T-helper 17 cell (primary cell): ENCODE measurements around the gene BARHL2. TPM values are rescaled to one million over a fixed set of nuclear protein-coding genes. Genes with fewer than 3 reads are reported as not detected.

Source experiments
- ATAC-seq: fragments of 150-1000 bp; cut with Tn5 transposase; 2 replicates; pipeline ENCODE4 v1.10.0; 2021; ENCODE audit warnings: mild to moderate bottlenecking, moderate library complexity
- DNase-seq, 3 donors: peaks; one replicate each; pipeline versions ENCODE4 v3.0.0 to v3.0.0-alpha.2; 2020 to 2021
- H3K9me3 ChIP-seq: one replicate; pipeline ENCODE4 v1.7.0; 2013; ENCODE audit warnings: low read length, mild to moderate bottlenecking; ENCODE audit not compliant: control insufficient read depth, poor library complexity, severe bottlenecking
- H3K27ac Mint-ChIP-seq: one replicate; pipeline ENCODE4 v1.8.0; 2022; ENCODE audit warnings: mild to moderate bottlenecking, moderate library complexity, mixed read lengths
- H3K27me3 Mint-ChIP-seq: one replicate; pipeline ENCODE4 v1.8.0; 2022; ENCODE audit warnings: mixed read lengths
- H3K36me3 Mint-ChIP-seq: one replicate; pipeline ENCODE4 v1.8.0; 2022; ENCODE audit warnings: low read depth, mixed read lengths
- H3K4me1 Mint-ChIP-seq: one replicate; pipeline ENCODE4 v1.8.0; 2022; ENCODE audit warnings: mild to moderate bottlenecking, mixed read lengths
- H3K4me3 Mint-ChIP-seq: one replicate; pipeline ENCODE4 v1.8.0; 2022; ENCODE audit warnings: mild to moderate bottlenecking, moderate library complexity, mixed read lengths
- total RNA-seq, 4 donors: library from RNA in 2 of 4; stranded (reverse) in 2 of 4; gene quantifications; one replicate each; pipeline ENCODE4 v1.2.3 and lab custom pipeline; 2022 to 2026

The BARHL2 gene
- total RNA-seq, 2 donors from 2014 or later = not detected

- Mint-ChIP-seq H3K36me3 (peaks cover 14% of the 10 kb centered on the region), H3K4me1 (peaks cover 38% of the 10 kb centered on the region)
Measured at GRCh38 chr1:90721210-90722194, 4.4 kb upstream of the BARHL2 start.

GRCh38 chr1:90720145-90720636 lies 3.1 kb upstream of the BARHL2 start:
- no peak for ATAC-seq
- peaks cover 14% of the 10 kb centered on the region for H3K36me3 Mint-ChIP-seq

More at GRCh38 chr1:90721210-90722194, 4.4 kb upstream of the BARHL2 start:
- ATAC-seq (peak; percentile 69), DNase-seq (peak in 1 of 3 donors; percentile 49)
- Mint-ChIP-seq H3K4me3 (no peak overlapping the region), H3K27me3 (peaks cover 79% of the 10 kb centered on the region), H3K27ac (peak overlapping the region; percentile 91)
- H3K9me3 ChIP-seq = peaks cover 11% of the 10 kb centered on the region

GRCh38 chr1:90719330-90720144 lies 2.4 kb upstream of the BARHL2 start:
- H3K4me1 Mint-ChIP-seq = peaks cover 30% of the 10 kb centered on the region
- H3K9me3 ChIP-seq = peaks cover 4% of the 10 kb centered on the region
- peaks cover 80% of the 10 kb centered on the region for H3K27me3 Mint-ChIP-seq
- DNase-seq = no peak
- peak overlapping the region; percentile 68 for H3K4me3 Mint-ChIP-seq
- ATAC-seq = no peak
- H3K27ac Mint-ChIP-seq = peak overlapping the region; percentile 91
- peaks cover 14% of the 10 kb centered on the region for H3K36me3 Mint-ChIP-seq

More at GRCh38 chr1:90720145-90720636, 3.1 kb upstream of the BARHL2 start:
- peak overlapping the region; percentile 91 for H3K27ac Mint-ChIP-seq
- no peak overlapping the region for H3K4me3 Mint-ChIP-seq
- H3K9me3 ChIP-seq = peaks cover 5% of the 10 kb centered on the region
- H3K27me3 Mint-ChIP-seq = peaks cover 78% of the 10 kb centered on the region
- peaks cover 30% of the 10 kb centered on the region for H3K4me1 Mint-ChIP-seq
- DNase-seq = no peak

GRCh38 chr1:90718411-90719329 lies 1.6 kb upstream of the BARHL2 start:
- peaks cover 23% of the 10 kb centered on the region for H3K4me1 Mint-ChIP-seq
- peaks cover 80% of the 10 kb centered on the region for H3K27me3 Mint-ChIP-seq
- H3K27ac Mint-ChIP-seq = peak overlapping the region; percentile 91
- peaks cover 4% of the 10 kb centered on the region for H3K9me3 ChIP-seq
- H3K4me3 Mint-ChIP-seq = peak overlapping the region; percentile 77
- DNase-seq = no peak
- no peak for ATAC-seq
- peaks cover 14% of the 10 kb centered on the region for H3K36me3 Mint-ChIP-seq

- DNase-seq = no peak
- peak overlapping the region; percentile 91 for H3K27ac Mint-ChIP-seq
- no peak for ATAC-seq
- H3K27me3 Mint-ChIP-seq = peaks cover 80% of the 10 kb centered on the region
- peaks cover 14% of the 10 kb centered on the region for H3K36me3 Mint-ChIP-seq
- H3K9me3 ChIP-seq = peaks cover 4% of the 10 kb centered on the region
- H3K4me3 Mint-ChIP-seq = peak overlapping the region; percentile 81
- peaks cover 19% of the 10 kb centered on the region for H3K4me1 Mint-ChIP-seq
Measured at GRCh38 chr1:90717665-90718410, 736 bp upstream of the BARHL2 start.

GRCh38 chr1:90717356-90717664 lies 208 bp upstream of the BARHL2 start:
- H3K9me3 ChIP-seq = peaks cover 4% of the 10 kb centered on the region
- H3K27ac Mint-ChIP-seq = peak overlapping the region; percentile 88
- DNase-seq (no peak), ATAC-seq (no peak)
- peak overlapping the region; percentile 81 for H3K4me3 Mint-ChIP-seq
- peaks cover 14% of the 10 kb centered on the region for H3K36me3 Mint-ChIP-seq
- H3K27me3 Mint-ChIP-seq = peaks cover 80% of the 10 kb centered on the region
- peaks cover 19% of the 10 kb centered on the region for H3K4me1 Mint-ChIP-seq

- peak overlapping the region; percentile 72 for H3K4me3 Mint-ChIP-seq
- H3K27ac Mint-ChIP-seq = peak overlapping the region; percentile 88
- DNase-seq (no peak), ATAC-seq (no peak)
- H3K4me1 Mint-ChIP-seq = peaks cover 10% of the 10 kb centered on the region
- H3K27me3 Mint-ChIP-seq = peaks cover 78% of the 10 kb centered on the region
- peaks cover 4% of the 10 kb centered on the region for H3K9me3 ChIP-seq
- peaks cover 14% of the 10 kb centered on the region for H3K36me3 Mint-ChIP-seq
Measured at GRCh38 chr1:90716243-90716551, 905 bp downstream of the BARHL2 start.

GRCh38 chr1:90715309-90715708 lies 1.8 kb downstream of the BARHL2 start:
- H3K9me3 ChIP-seq = peaks cover 4% of the 10 kb centered on the region
- H3K4me3 Mint-ChIP-seq = no peak overlapping the region
- no peak overlapping the region for H3K27ac Mint-ChIP-seq
- H3K4me1 Mint-ChIP-seq = peaks cover 13% of the 10 kb centered on the region
- H3K27me3 Mint-ChIP-seq = peaks cover 78% of the 10 kb centered on the region
- DNase-seq (no peak), ATAC-seq (no peak)
- H3K36me3 Mint-ChIP-seq = peaks cover 14% of the 10 kb centered on the region

GRCh38 chr1:90714521-90714951 lies 2.6 kb downstream of the BARHL2 start:
- Mint-ChIP-seq H3K4me3 (no peak overlapping the region), H3K36me3 (peaks cover 11% of the 10 kb centered on the region), H3K27me3 (peaks cover 81% of the 10 kb centered on the region), H3K27ac (peak overlapping the region; percentile 37), H3K4me1 (peaks cover 13% of the 10 kb centered on the region)
- ATAC-seq (no peak), DNase-seq (no peak)
- peaks cover 4% of the 10 kb centered on the region for H3K9me3 ChIP-seq

GRCh38 chr1:90713741-90714509 lies 3.2 kb downstream of the BARHL2 start:
- Mint-ChIP-seq H3K27me3 (peaks cover 84% of the 10 kb centered on the region), H3K36me3 (peaks cover 9% of the 10 kb centered on the region), H3K4me3 (no peak overlapping the region), H3K27ac (peak overlapping the region; percentile 37), H3K4me1 (peaks cover 10% of the 10 kb centered on the region)
- ATAC-seq = no peak
- H3K9me3 ChIP-seq = no peaks in the 10 kb centered on the region
- DNase-seq = no peak

GRCh38 chr1:90712915-90713730 lies 4.0 kb downstream of the BARHL2 start:
- Mint-ChIP-seq H3K4me3 (no peak overlapping the region), H3K36me3 (peaks cover 6% of the 10 kb centered on the region), H3K4me1 (peaks cover 6% of the 10 kb centered on the region), H3K27me3 (peaks cover 87% of the 10 kb centered on the region), H3K27ac (no peak overlapping the region)
- H3K9me3 ChIP-seq = no peaks in the 10 kb centered on the region
- no peak for ATAC-seq
- DNase-seq = no peak
